H9 (cell line): ENCODE data around the gene ZC3H6. TPM values are rescaled to one million over a fixed set of nuclear protein-coding genes. Genes with fewer than 3 reads are reported as not detected.

Experiments used
- DNase-seq: peaks from one replicate; pipeline ENCODE4 v3.0.0-alpha.2; 2017
- H2AFZ ChIP-seq: one replicate; pipeline ENCODE4 v1.6.1; 2013; ENCODE audit warnings: mild to moderate bottlenecking, low read length, control low read depth, moderate library complexity
- H2AK5ac ChIP-seq: 2 replicates; pipeline ENCODE4 v1.6.1; 2013; ENCODE audit warnings: low read length, control low read depth, mixed read lengths; ENCODE audit not compliant: insufficient read length
- H2BK120ac ChIP-seq: one replicate; pipeline ENCODE4 v1.6.1; 2013; ENCODE audit warnings: low read depth, mild to moderate bottlenecking, low read length, control low read depth, inconsistent platforms; ENCODE audit not compliant: poor library complexity, severe bottlenecking
- H2BK12ac ChIP-seq: 2 replicates; pipeline ENCODE4 v1.6.1; 2013; ENCODE audit warnings: low read length, control low read depth, mixed read lengths, low read depth; ENCODE audit not compliant: insufficient read length
- H2BK15ac ChIP-seq: 2 replicates; pipeline ENCODE4 v1.6.1; 2013; ENCODE audit warnings: low read depth, low read length, control low read depth
- H2BK20ac ChIP-seq: one replicate; pipeline ENCODE4 v1.6.1; 2013; ENCODE audit warnings: low read depth, mild to moderate bottlenecking, low read length, control low read depth, inconsistent platforms; ENCODE audit not compliant: poor library complexity, severe bottlenecking
- H2BK5ac ChIP-seq: 2 replicates; pipeline ENCODE4 v1.6.1; 2013; ENCODE audit warnings: low read length, control low read depth, mixed read lengths; ENCODE audit not compliant: insufficient read length
- H3K14ac ChIP-seq: 2 replicates; pipeline ENCODE4 v1.6.1; 2013; ENCODE audit warnings: low read length, control low read depth; ENCODE audit not compliant: insufficient read depth
- H3K18ac ChIP-seq: 2 replicates; pipeline ENCODE4 v1.6.1; 2013; ENCODE audit warnings: low read depth, mild to moderate bottlenecking, mixed read lengths, low read length, control low read depth; ENCODE audit not compliant: insufficient read length
- H3K23ac ChIP-seq: 2 replicates; pipeline ENCODE4 v1.6.1; 2013; ENCODE audit warnings: low read length, control low read depth, mixed read lengths, low read depth; ENCODE audit not compliant: insufficient read length
- H3K23me2 ChIP-seq: 2 replicates; pipeline ENCODE4 v1.6.1; 2013; ENCODE audit warnings: low read depth, mild to moderate bottlenecking, mixed read lengths, low read length, control low read depth; ENCODE audit not compliant: insufficient read length, poor library complexity, severe bottlenecking
- H3K27ac ChIP-seq: 2 replicates; pipeline ENCODE4 v1.5.1; 2013; ENCODE audit warnings: low read length, control low read depth, mixed read lengths, low read depth; ENCODE audit not compliant: insufficient read length
- H3K27me3 ChIP-seq: 2 replicates; pipeline ENCODE4 v1.6.1; 2013; ENCODE audit warnings: low read length, control low read depth, inconsistent platforms; ENCODE audit not compliant: insufficient read depth
- H3K4ac ChIP-seq: 2 replicates; pipeline ENCODE4 v1.6.1; 2013; ENCODE audit warnings: low read depth, mild to moderate bottlenecking, control low read depth, inconsistent platforms, low read length, moderate library complexity
- H3K4me1 ChIP-seq: 2 replicates; pipeline ENCODE4 v1.6.1; 2013; ENCODE audit warnings: low read length, control low read depth, inconsistent platforms; ENCODE audit not compliant: insufficient read depth
- H3K4me2 ChIP-seq: 2 replicates; pipeline ENCODE4 v1.6.1; 2013; ENCODE audit warnings: low read length, control low read depth, mixed read lengths; ENCODE audit not compliant: insufficient read length, insufficient read depth
- H3K56ac ChIP-seq: 2 replicates; pipeline ENCODE4 v1.6.1; 2013; ENCODE audit warnings: low read depth, mild to moderate bottlenecking, mixed read lengths, low read length, control low read depth; ENCODE audit not compliant: insufficient read length
- H3K79me1 ChIP-seq: 2 replicates; pipeline ENCODE4 v1.6.1; 2013; ENCODE audit warnings: low read depth, mild to moderate bottlenecking, moderate library complexity, low read length, control low read depth, inconsistent platforms; ENCODE audit not compliant: insufficient read depth, poor library complexity, severe bottlenecking
- H3K79me2 ChIP-seq: 2 replicates; pipeline ENCODE4 v1.6.1; 2013; ENCODE audit warnings: low read length, control low read depth, inconsistent platforms; ENCODE audit not compliant: insufficient read depth
- H3K9ac ChIP-seq: 2 replicates; pipeline ENCODE4 v1.6.1; 2013; ENCODE audit warnings: low read length, control low read depth, mixed read lengths; ENCODE audit not compliant: insufficient read length; ENCODE audit errors: extremely low read depth
- H3K9me3 ChIP-seq: one replicate; pipeline ENCODE4 v1.6.1; 2013; ENCODE audit warnings: low read depth, low read length, inconsistent platforms; ENCODE audit not compliant: control insufficient read depth
- H3T11ph ChIP-seq: one replicate; pipeline ENCODE4 v1.6.1; 2013; ENCODE audit warnings: mild to moderate bottlenecking, low read length, control low read depth, inconsistent platforms
- H4K20me1 ChIP-seq: one replicate; pipeline ENCODE4 v1.6.1; 2013; ENCODE audit not compliant: control insufficient read depth, insufficient read length, insufficient read depth
- H4K5ac ChIP-seq: 2 replicates; pipeline ENCODE4 v1.6.1; 2013; ENCODE audit warnings: low read depth, mild to moderate bottlenecking, mixed read lengths, low read length, control low read depth; ENCODE audit not compliant: insufficient read length
- H4K8ac ChIP-seq: replicated peaks from 2 replicates; pipeline ENCODE4 v1.6.1; 2013; ENCODE audit warnings: low read length, control low read depth, mixed read lengths, low read depth; ENCODE audit not compliant: insufficient read length
- H4K91ac ChIP-seq: 2 replicates; pipeline ENCODE4 v1.6.1; 2013; ENCODE audit warnings: low read depth, mild to moderate bottlenecking, moderate library complexity, mixed read lengths, low read length, control low read depth; ENCODE audit not compliant: insufficient read length
- H3K27ac Mint-ChIP-seq, 3 experiments: 2 replicates in 2 of 3; 3 replicates in 1 of 3; pipeline ENCODE4 v1.8.0; 2020 to 2021; ENCODE audit warnings: mixed read lengths in 3 of 3, mild to moderate bottlenecking in 1 of 3, moderate library complexity in 1 of 3
- H3K27me3 Mint-ChIP-seq: 2 replicates; pipeline ENCODE4 v1.8.0; 2021; ENCODE audit warnings: low read depth, mild to moderate bottlenecking, moderate library complexity, mixed read lengths
- H3K36me3 Mint-ChIP-seq, 3 experiments: 2 replicates in 2 of 3; 3 replicates in 1 of 3; pipeline ENCODE4 v1.8.0; 2020 to 2021; ENCODE audit warnings: low read depth in 3 of 3, mixed read lengths in 3 of 3; ENCODE audit not compliant: insufficient read depth in 1 of 3
- H3K4me1 Mint-ChIP-seq, 2 experiments: 2 replicates each; pipeline ENCODE4 v1.8.0; 2020; ENCODE audit warnings: mixed read lengths in 2 of 2
- H3K4me3 Mint-ChIP-seq, 2 experiments: 2 replicates in 1 of 2; 3 replicates in 1 of 2; pipeline ENCODE4 v1.8.0; 2020 to 2021; ENCODE audit warnings: mild to moderate bottlenecking in 2 of 2, mixed read lengths in 2 of 2, moderate library complexity in 1 of 2
- H3K9me3 Mint-ChIP-seq, 2 experiments: 2 replicates in 1 of 2; 3 replicates in 1 of 2; pipeline ENCODE4 v1.8.0; 2020; ENCODE audit warnings: mild to moderate bottlenecking in 2 of 2, mixed read lengths in 2 of 2, moderate library complexity in 1 of 2
- CTCF ChIP-seq: fragments of 200-600 bp; sonication (generic); conservative IDR thresholded peaks from 3 replicates; pipeline ENCODE4 v1.8.0; 2021; ENCODE audit warnings: antibody characterized with exemption, mild to moderate bottlenecking
- total RNA-seq: library from RNA; stranded (reverse); gene quantifications from 2 replicates; pipeline ENCODE4 v1.2.1, GENCODE V29; 2021

Gene ZC3H6
- total RNA-seq, 1 experiment from 2014 or later, result 3.5 TPM

DNA sequence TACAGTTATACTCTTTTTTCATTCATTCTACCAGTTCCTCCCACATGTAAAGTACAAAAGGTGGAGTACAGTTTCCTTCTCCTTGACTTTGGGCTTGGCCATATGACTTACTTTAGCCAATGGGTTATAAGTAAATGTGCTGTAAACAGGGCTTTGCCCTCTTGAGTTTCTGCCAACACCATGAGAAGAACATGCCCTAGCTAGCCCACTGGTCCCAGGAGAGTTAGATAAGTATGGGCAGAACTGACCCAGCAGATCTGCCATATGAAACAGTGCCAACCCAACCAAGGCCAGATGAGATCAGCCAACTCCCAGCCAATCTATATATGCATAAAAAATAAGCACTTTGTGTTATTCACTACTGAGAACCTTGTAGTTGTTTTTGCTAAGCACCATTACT lies 46.0 kb upstream of the ZC3H6 start:
- Histone ChIP-seq H2BK12ac (no peak overlapping the region), H3K27ac (no peak overlapping the region), H2AK5ac (no peak overlapping the region), H3K23me2 (no peaks in the 10 kb centered on the region), H2BK20ac (no peak overlapping the region), H3K18ac (no peak overlapping the region), H3K79me1 (no peaks in the 10 kb centered on the region), H4K5ac (no peak overlapping the region), H3K4ac (no peak overlapping the region), H3K56ac (no peak overlapping the region), H3K79me2 (no peaks in the 10 kb centered on the region), H3K9me3 (no peaks in the 10 kb centered on the region), H3K27me3 (no peaks in the 10 kb centered on the region), H2BK120ac (no peak overlapping the region), H3K9ac (no peak overlapping the region), H2AFZ (no peak overlapping the region), H2BK15ac (no peak overlapping the region), H3T11ph (no peak overlapping the region), H3K4me2 (no peak overlapping the region), H4K91ac (no peak overlapping the region), H3K4me1 (no peaks in the 10 kb centered on the region), H3K14ac (no peak overlapping the region), H4K20me1 (no peaks in the 10 kb centered on the region), H2BK5ac (no peak overlapping the region), H3K23ac (no peak overlapping the region), H4K8ac (no peak overlapping the region)
- Mint-ChIP-seq H3K4me3 (no peak overlapping the region), H3K4me1 (no peaks in the 10 kb centered on the region), H3K27ac (no peak overlapping the region), H3K27me3 (no peaks in the 10 kb centered on the region), H3K36me3 (peaks cover 0 to 11% (median 8%) of the 10 kb centered on the region in 3 experiments; a peak in 5 of 7 replicates), H3K9me3 (no peaks in the 10 kb centered on the region)
- TF ChIP-seq CTCF, result no peak
- DNase-seq, result no peak
